ENCODE data around the gene UBA5.
A peak's percentile ranks its signal among the peaks of the same experiment; 100 is the strongest.

The UBA5 gene

GRCh38 chr3:132654721-132655120, 5.4 kb upstream of the UBA5 start:
- no peak for DNase-seq

DNA sequence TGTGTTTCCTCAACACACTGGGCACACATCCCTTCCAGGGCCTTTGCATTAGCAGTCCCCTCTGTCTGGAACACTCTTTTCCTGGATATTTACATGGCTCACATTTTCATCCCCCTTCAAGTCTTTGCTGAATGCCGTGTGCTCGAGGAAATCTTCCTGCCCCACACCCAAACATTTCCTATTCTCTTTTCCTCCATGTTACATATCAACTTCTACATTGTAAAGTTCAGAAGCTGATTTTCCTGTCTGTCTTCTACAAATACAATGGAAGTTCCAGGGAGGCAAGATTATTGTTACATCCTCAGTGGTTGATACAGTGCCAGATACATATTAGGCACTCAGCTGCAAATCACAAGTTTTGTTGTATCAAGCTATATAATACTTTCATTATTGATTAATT, 4.7 kb upstream of the UBA5 start:
- no peak for DNase-seq

GRCh38 chr3:132657869-132658747, 2.0 kb upstream of the UBA5 start:
- no peak for DNase-seq

GRCh38 chr3:132659000-132659364, 1.1 kb upstream of the UBA5 start:
- DNase-seq = no peak

DNA sequence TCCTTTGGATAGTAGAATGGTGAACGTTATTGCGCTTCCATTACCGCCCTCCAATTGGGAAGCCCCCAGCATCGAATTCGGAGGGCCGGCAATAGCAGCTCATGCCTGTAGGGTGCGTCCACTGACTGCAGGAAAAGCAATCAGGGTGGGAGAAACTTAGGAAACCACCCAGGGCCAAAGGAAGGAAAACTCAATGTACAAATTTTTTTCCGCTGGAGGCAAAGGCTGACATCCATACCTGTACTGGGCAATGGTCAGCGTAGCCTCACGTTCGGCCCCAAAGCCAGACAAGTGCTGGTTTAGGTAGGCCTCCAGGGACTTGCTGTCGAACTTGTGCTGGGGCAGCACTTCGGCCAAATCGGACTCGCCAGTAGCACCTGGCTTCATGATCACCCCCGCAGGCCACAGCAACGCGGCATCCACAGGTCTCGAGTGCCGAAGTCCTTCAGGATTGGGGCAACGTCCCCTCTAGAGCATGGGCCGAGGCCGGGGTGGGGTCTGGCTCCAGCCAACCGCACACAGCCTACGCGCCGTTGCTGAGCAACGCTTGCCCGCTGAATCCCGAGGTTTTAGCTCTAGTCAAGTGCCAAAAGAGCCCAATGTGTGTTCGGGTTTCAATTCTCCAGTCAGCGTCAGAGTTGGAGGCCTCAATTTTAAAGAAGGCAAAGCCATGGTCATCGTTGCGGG, 621 bp upstream of the UBA5 start, which contains the start of gene ACAD11:
ACAD11 (minus strand) TSS at position 445 of the 687 bp plus-strand sequence; CDS start at position 387, 58 bp downstream.
- DNase-seq = peak; percentile 34

- DNase-seq = no peak
These were observed 612 bp downstream of the UBA5 start for GRCh38 chr3:132660811-132661070.

DNA sequence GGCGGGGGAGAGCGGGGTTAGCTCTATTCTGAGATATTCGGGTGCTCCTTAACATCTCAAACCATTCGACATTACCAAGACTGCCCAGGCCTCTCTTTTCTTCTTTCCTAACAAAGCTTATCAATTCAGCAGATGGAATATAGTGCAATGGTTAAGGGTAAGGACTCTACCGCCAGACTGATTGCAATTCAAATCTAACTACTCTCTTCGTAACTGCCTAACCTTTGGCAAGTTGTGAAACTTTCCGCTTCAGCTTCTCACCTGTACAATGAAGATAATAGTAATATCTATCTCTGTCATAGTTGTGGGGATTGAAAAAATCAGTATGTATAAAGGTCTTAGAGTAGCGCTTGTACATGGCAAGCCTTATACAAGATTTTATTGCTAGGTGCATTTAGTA, 972 bp downstream of the UBA5 start:
- no peak for DNase-seq

DNA sequence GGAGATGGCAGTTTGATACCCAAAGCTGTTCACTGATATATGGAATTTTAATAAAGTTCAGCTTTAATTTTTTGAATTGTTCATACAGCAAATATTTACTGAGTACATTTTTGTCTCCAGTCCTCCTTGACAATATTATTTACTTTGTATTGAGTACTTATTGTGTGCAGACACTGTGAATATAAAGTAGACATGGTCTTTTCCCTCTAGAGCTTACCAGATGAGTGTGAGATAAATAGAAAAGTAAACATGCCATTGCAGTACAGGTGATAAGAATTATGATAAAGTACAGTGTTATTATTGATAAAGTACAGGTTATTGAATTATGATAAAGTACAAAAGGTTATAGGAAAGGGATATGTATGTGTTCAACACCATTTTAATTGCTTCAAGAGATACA, 2.1 kb downstream of the UBA5 start:
- DNase-seq = no peak

DNA sequence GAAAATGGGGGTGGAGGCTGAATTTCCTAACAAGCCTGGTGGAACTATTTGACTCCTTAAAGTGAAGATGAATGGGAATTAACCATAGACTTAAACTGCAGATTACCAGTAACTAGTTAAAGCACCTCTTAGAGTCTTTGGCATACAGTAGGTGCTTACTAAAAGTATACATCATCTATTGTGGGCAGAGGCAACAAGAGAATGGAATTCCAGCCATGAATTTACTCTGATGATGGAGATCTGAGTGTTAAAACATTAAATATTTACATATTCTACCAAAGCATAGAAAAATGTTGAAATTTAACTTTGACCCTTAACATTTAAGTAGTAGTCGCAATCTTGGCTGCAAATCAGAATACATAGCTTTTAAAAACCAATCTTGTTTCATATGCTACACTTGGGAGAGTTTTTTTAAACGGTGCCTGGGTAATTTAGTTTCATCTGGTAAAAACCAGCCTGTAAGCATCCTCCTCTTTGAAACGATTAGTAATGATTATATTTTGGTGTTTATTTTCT, 5.2 kb downstream of the UBA5 start:
- DNase-seq = no peak

GRCh38 chr3:132669256-132669777, 9.2 kb downstream of the UBA5 start:
- no peak for DNase-seq

DNA sequence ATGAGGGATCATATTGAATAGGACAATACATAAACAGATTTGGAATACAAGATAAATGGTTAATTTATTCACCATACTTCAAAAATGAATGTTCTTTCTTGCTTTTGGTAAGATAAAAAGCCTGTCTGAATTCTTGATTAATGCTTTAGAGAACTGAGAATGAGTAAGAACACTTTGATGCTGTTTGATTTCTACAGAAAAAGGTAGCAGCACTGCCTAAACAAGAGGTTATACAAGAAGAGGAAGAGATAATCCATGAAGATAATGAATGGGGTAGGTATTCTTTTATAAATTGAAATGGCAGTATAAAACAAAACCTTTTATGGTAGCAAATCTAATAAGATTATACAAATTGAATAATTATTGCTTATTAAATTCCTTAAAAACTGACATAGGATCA, 15.3 kb downstream of the UBA5 start:
- DNase-seq = no peak

DNA sequence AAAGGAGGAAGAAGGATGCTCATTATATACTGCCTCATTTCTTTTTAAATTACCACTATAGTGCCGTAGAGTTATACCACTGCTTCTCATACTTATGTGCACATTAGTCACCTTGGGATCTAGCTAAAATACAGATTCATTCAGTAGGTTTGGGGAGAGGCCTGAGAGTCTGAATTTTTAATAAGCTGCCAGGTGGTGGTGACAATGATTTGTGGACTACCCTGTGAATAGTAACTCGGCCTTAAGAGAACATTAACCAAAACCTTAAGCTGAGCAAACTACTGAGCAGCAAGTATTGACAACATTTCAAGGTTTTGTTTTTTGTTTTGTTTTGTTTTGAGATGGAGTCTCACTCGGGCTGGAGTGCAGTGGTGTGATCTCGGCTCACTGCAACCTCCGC, 19.8 kb downstream of the UBA5 start:
- DNase-seq = no peak

DNA sequence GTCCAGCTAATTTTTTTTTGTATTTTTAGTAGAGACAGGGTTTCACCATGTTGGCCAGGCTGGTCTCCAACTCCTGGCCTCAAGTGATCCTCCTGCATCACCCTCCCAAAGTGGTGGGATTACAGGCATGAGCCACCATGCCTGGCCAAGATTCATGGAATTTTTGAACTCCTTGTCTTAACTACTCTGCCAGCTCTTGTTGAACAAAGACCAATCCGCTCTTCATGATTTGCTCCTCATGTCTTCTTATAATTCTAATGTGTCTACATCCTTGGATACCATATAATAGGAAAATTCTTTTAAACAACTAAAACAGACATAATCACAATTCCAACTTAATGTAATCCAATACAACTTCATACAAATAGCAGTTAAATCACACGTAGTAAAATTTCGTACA, 21.3 kb downstream of the UBA5 start:
- no peak for DNase-seq

GRCh38 chr3:132682201-132682600, 22.1 kb downstream of the UBA5 start:
- DNase-seq = no peak

GRCh38 chr3:132690040-132690439, 29.9 kb downstream of the UBA5 start:
- DNase-seq = no peak

GRCh38 chr3:132694991-132695390, 34.9 kb downstream of the UBA5 start:
- no peak for DNase-seq

GRCh38 chr3:132695422-132695821, 35.3 kb downstream of the UBA5 start:
- DNase-seq = no peak

DNA sequence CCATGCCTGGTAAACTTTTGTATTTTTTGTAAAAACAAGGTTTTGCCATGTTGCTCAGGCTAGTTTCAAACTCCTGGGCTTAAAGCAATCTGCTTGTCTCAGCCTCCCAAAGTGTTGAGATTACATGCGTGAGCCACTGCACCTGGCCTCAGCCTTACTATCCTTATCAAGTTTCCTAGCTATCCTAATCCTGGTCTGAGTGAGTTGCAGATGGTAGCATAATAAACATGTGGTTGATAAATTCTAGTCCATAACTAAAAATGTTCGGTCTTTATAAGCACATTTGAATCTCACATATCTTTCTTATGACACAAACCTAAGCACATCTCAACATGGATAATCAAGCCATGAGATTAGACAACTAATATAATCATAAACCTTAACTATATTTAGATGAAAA, 43.6 kb downstream of the UBA5 start:
- no peak for DNase-seq

DNA sequence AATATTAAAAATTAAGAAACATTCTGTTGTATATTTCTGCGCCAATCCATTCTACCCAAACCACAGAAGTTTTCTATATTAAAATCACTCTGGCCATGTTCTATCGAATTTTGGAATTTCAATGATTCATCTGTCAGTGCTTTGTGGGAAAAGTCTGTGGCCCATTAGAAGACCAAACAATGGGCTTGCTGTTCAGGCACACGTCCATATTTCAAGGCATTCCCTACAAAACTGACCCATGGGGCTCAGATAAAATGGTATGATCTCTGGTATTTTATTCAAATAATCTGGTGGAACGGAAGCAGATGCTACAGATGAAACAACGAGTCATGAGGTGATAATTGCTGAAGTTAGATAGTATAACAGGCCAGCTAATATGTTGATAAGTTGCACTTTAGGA, 49.6 kb downstream of the UBA5 start:
- no peak for DNase-seq

DNA sequence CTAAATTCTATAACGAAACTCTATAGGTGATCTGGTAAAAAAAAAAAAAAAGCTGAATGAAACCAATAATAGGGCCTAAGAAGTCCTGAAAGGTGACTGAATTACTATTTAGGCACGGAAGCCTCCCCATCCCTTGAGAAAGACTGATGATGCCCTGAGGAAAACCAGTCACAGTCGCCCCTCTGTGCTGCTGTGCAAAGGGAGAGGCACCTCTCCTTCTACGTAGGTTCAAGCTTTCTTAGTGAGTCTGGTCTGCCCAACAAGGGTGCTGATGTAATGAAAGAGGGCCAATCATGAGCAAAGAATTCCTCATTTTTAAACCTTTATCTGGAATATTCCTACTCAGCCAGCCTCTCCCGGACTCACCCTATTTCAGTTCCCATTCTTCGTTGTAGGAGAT, 50.2 kb downstream of the UBA5 start:
- DNase-seq = no peak

- DNase-seq = no peak
These were observed 54.0 kb downstream of the UBA5 start for GRCh38 chr3:132713977-132714727.

DNA sequence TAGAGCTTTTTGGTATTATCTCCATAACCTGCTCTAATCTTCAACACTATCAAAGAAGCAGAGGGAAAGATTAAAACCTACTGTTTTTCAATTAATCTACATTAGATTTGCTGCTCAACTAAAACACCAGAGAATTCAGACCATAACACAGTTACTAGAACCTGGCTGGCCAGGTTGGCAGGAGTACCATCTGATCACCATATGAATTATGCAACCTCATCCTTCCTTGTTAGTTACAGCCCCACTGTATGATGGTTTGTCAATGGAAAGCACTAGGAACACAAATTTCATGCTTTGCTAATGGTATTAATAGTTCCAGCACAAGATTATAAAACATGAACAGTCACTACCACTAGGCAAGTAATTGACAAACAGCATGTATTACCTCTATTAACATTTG, 56.2 kb downstream of the UBA5 start:
- DNase-seq = no peak

DNA sequence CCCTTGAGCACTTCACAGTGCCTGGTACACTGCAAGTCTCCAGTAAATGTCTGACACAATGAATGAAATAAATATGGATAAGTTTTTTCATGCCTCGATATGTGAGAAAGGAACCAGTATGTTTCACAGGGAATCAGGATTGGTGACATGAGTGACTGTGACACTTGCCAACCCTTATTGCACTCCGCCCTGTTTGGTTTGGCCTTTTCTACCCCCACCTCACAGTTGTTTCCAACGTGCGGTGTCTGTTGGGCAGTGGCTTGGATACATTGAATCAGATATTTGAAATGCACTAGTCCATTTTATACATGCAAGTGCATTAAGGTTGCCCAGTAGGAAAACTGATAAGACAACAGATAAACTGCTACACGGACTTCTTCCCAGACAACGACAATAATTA, 60.1 kb downstream of the UBA5 start:
- no peak for DNase-seq

Measured in NK-92 treated with Interleukin-12 subunit alpha and Interleukin-12 subunit beta, amount 100 ng/mL, for 24 hours (cell line).